CD1c-positive myeloid dendritic cell (primary cell): ENCODE measurements around the gene DNHD1.

Source experiments
- DNase-seq: peaks from one replicate; pipeline ENCODE4 v3.0.0-alpha.2; 2016; ENCODE audit errors: extremely low spot score

DNHD1 gene

DNA sequence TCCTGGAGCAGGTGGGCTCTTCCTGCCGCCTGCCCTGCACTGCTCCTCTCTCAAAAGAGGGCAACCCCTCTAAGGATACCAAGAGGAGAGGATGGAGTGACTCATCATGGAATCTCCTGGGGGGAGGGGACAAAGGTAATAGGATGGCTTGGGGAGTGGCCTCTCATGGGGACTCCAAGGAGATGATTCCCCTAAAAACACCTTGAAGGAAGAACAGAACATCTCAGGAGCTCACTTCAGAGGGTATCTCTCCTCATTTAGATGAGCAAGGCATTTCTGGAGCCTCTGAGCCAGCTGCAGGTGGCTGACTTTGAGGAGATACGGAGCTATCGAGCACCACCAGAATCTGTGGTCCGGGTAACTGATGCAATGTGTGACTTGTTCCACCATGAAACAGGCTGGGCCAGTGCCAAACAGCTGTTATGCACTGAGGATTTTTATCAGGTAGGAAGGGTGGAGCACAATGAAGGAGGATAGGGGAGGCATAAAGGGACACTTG lies 66.1 kb downstream of the DNHD1 start:
- no peak for DNase-seq

DNA sequence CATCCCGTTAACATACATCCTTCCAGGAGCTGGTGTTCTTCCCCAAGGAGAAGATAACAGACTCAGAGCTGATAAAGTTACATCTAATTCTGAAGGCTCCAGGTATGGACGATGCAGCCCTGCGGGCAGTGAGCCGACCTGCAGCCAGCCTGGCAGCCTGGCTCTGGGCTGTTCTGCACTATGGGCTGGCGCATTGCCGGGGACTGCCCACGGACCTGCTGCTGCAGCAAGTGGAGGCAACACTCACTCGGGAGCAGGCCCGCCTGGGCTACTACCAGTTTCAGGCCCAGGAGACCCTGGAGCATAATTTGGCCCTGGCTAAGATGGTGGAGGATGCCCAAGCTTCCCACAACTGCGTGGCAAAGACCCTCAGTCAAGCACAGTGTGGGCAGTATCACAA lies 66.6 kb downstream of the DNHD1 start:
- no peak for DNase-seq

DNA sequence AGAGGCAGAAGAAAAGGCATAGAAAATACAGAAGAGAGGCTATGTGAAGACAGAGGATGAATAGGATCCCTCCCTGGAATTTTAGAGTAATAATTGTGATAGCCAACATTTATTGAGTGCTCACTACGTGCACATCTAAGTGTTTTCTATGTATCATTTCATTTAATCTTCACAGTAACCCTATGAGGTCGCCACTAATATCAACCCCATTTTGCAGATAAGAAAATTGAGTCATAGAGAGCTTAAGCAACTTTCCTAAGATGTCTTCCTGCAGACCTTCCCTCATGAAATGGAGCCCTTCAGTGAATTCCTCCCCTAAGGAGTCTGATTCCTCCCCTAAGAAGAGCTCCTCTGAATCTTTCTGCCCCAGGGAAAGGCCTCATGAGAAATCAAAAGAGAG lies 68.2 kb downstream of the DNHD1 start:
- DNase-seq = no peak

DNA sequence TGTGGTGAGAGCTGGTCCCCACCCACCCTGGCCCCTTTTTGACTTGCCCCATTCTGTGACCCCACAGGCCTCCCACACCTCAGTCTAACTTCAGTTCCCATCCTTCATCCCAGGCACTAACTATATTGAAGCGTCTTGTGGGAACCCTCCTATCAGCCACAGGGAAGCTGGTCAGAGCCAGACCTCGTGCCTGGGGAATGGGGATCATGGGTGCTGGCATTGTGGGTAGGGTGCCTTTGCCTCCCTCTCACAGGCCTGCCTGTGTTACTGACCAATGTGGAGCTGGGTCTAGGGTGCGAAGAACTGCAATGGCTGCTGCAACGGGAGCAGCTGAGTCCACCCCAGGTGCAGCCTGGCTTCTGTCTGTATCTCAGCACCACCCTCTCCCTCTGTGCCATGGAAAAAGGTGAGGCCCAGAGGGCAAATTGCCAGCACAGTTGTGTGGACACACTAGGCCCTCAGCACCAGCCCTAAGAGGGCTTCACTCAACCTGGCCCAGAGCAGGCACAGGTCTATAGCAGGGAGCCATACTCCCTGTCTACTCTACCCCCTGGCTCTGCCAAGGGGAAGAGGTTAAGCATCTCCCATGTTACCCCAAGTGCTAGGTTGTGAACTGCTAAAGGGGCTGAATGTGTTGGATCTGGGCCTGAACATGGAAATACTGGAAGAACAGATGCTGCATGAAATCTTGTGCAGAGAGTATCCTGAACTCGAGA lies 69.1 kb downstream of the DNHD1 start:
- DNase-seq = no peak

DNA sequence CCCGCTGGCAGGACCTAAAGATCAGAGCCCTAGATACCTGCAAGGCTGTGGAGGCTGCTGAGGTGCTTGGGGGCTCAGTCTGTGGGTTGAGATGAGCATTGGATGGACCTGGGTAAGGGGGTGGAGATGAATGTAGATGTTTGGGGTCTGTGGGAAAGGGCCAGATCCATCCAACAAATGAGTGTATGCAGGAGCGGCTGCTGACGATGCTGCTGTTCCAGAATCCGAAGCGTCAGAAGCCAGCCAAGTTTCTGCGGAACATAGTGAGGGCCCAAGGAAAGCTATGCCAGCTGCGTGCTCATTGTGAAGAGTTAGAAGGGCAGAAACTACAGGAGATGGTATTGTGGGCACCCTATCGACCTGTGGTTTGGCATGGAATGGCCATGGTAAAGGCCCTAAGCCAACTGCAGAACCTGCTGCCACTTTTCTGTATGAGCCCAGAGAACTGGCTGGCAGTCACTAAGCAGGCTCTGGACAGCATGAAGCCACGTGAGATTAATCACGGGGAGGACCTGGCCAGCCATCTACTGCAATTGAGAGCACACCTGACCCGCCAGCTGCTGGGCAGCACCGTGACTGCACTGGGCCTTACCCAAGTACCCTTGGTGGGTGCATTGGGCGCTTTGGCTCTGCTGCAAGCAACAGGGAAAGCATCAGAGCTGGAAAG lies 69.8 kb downstream of the DNHD1 start:
- DNase-seq = no peak

DNA sequence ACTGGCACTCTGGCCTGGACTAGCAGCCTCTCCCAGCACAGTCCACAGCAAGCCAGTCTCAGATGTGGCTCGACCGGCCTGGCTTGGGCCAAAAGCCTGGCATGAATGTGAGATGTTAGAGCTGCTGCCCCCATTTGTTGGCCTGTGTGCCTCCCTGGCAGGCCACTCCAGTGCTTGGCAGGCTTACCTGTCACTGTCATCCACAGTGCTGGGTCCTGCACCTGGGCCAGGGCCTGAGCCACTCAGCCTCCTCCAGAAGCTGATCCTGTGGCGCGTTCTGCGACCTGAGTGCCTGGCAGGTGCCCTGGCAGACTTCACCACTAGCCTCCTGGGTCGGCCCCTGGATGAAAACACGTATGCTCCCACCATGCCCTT lies 70.3 kb downstream of the DNHD1 start:
- no peak for DNase-seq

DNA sequence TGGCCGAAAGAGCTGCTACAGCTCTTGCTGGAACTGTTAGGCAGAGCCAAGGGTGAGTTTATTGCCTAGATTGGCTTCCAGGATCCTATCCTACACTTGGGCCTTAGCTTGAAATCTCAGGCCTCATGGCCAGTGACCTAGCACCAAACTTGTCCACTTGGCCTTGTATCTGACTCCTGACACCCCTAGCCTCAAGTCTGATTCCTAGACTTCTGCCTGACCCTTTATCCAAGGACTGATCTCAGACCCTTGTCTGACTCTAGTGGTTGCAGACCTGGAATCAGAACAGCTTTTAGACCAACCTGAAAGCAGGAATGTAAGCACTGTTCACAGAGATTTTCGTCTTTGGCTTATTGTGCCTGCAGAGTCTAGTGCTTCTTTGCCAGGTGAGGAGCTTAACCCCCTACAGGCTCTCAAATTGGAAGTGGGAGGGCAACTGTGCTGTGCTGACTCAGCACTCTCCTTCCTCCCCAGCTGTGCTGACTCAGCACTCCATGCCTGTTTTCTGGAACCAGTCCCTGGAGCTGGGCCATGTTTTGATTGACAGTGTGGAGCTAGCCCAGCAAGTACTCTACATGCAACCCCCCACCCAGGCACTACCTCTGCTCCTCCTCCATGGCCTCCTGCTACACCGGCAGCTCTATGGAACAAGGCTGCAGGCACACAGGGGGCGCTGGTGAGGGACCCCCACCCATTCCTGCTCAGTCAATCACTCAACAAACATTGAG lies 71.3 kb downstream of the DNHD1 start:
- no peak for DNase-seq

DNA sequence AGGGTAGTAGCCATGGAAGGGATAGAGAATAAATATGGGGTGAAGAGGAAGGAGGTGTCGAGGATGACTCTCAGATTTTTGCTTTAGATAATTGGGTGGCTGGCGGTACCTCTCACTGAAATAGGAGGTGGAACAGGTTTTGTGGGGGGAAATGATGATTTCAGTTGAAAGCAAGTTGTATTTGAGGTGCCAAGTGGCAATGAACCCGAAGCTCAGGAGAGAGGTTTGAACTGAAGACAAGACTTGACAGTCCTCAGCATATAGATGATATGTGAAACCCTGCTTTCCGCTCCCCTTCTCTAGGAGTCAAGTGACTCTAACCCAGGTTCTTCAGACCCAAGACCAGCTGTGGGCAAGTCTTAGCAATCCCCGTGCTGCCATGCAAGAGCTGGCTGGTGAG lies 72.6 kb downstream of the DNHD1 start:
- no peak for DNase-seq

DNA sequence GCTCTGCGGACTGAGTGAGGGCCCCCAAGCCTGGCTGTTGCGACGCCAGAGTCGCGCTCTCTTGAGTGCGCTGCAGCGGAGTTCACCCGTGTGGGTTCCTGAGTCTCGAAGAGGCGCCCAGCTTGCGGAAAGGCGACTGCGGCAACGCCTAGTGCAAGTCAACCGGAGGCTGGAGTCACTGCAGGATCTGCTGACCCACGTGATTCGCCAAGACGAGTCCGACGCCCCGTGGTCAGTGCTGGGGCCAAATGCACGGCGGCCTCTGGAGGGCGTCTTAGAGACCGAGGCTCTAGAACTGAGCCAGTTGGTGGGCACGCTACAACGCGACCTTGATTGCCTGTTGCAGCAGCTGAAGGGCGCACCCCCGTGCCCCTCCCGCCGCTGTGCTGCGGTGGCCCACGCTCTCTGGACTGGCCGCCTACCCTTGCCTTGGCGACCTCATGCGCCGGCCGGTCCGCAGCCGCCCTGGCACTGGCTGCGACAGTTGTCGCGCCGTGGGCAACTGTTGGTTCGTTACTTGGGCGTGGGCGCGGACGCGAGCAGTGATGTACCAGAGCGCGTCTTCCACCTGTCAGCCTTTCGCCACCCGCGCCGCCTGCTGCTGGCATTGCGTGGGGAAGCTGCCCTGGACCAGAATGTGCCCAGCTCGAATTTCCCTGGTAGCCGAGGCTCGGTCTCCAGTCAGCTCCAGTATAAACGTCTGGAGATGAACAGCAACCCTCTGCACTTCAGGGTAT lies 73.8 kb downstream of the DNHD1 start:
- no peak for DNase-seq

DNA sequence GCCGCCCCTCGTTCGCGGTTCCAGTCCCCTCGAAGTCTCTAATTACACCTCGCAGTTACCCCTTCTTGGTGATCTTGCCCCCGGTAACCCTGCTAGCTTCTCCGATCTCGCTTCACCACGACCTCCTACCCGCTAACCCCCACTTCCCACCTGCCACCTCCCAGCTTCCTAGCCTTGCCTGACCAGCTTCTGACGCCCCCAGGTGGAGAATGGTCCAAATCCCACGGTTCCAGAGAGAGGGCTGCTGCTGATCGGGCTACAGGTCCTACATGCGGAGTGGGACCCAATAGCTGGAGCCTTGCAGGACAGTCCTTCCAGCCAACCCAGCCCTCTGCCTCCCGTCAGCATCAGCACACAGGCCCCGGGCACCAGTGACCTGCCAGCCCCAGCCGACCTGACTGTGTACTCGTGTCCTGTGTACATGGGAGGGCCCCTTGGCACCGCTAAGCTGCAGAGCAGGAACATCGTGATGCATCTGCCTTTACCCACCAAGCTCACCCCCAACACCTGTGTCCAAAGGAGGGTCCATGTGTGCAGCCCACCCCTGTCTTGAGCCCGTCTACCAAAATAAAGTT lies 74.4 kb downstream of the DNHD1 start:
- no peak for DNase-seq

DNA sequence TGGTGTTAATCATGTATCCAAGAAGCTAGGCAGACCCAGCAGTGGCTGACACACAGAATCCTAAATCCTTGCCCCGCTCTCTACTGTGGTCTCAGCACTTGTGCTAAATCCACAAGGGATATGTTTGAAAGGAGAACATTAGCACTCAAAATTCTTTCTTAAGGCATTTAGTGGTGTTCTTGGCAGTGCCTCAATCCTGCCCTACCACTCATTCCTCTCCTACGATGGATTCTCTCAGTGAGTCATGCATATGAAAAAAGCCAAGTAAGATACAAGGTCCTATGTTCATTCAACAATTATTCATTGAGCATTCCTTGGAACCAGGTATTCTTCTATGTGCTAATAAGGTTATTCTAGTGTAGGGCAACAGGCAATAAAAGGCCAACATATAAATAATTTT lies 75.1 kb downstream of the DNHD1 start:
- no peak for DNase-seq

DNA sequence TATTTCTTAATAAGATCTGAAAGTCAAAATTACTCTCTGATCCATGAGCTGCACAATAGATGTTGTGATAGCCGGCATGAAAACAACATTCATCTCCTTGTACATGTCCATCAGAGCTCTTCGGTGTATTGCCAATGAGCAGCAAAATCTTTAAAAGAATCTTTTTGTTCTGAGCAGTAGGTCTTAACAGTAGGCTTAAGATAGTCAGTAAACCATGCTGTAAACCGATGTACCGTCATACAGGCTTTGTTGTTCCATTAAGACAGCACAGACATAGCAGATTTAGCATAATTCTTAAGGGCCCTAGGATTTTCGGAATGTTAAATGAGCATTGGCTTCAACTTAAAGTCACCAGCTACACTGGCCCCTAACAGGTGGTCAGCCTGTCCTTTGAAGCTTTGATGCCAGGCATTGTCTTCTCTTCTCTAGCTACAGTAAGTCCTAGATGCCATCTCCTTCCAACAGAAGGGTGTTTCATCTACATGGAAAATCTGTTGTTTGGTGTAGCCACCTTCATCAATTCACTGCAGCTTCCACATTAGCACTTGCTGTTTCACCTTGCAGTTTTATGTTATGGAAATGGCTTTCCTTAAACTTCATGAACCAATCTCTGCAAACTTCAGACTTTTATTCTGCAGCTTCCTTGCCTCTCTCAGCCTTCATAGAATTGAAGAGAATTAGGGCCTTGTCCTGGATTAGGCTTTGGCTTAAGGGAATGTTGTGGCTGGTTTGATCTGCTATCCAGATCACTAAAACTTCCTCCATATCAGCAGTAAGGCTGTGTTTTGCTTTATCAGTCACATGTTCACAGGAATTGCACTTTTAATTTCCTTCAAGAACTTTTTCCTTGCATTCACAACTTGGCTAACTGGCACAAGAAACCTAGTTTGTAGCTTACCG lies 78.0 kb downstream of the DNHD1 start:
- no peak for DNase-seq

DNA sequence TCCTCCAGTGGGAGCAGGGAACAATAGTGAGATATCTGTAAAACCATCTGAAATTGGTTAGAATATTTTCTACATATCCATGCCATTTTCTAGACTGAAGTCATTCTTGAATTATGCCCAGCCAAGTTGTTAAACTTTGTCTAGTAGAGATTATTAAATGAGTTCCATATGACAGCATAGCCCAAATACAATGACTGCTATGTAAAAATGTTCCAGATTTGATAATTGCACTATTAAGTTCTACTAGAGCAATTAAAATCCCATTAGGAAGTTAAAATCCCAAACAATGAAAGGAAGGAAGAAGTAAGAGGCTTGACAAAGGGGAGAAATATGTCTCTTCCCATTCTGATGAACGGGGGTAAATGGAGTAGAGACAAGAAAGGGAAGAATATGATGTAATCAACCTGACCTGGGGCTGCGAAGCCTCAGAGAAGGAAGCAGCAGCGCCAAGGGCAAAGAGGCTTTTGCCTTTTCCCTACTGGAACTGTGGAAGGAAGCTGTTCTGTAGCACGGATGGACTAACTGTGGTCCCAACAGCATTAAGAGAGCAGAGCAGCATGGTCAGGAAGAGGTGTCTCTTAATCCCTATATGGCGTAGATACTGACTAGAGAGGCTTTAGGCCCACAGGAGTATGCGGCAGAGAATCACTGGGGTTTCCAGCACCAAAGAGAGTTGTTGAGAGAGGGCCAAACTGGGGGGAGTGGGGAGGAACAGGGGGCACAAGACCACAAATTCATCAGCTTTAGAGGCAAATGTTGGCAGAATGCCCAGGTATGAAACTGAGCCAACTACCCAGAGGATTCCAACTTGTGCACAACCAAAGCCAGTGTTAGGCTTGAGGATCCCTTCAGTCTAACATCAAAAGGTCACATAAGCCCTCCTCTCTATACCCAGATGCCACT lies 79.6 kb downstream of the DNHD1 start:
- no peak for DNase-seq

DNA sequence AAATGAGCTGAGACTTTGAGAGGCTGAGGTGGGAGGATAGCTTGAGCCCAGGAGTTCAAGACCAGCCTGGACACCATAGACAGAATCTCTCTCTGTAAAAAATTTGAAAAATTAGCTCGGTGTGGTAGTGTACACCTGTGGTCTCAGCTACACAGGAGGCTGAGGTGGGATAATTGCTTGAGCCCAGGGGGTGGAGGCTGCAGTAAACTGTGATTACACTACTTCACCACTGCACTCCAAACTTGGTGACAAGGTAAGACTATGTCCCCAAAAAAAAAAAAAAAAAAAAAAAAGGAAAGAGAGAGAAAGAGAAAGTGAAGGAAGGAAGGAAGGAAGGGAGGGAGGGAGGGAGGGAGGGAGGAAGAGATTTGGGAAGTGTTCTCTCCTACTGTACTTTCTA lies 81.1 kb downstream of the DNHD1 start:
- DNase-seq = no peak

DNA sequence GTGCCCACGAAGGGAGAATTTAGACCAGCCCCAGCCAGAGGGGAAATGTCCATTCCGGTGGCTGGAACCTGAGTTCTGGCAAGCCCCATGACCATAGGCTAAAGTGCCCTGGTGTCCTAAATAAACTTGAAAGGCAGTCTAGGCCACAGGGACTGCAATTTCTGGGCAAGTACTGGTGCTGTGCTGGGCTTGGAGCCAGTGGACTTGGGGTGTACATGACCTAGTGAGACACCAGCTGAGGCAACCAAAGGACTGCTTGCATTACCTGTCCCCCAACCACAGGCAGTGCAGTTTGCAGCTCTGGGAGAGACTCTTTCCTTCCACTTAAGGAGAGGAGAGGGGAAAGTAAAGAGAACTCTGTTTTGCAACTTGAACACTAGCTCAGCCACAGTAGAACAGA lies 82.6 kb downstream of the DNHD1 start:
- no peak for DNase-seq

DNA sequence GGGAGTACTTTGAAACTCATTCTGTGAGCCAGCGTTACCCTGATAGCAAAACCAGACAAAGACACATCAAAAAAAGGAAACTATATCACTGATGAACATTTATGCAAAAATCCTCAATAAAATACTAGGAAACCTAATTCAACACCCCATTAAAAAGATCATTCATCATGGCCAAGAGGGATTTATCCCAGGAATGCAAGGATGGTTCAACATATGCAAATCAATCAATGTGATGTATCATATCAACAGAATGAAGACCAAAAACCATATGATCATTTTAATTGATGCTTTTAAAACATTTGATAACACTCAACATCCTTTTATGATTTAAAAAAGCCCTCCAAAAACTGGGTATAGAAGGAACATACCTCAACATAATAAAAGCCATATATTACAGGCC lies 86.5 kb downstream of the DNHD1 start:
- no peak for DNase-seq

DNA sequence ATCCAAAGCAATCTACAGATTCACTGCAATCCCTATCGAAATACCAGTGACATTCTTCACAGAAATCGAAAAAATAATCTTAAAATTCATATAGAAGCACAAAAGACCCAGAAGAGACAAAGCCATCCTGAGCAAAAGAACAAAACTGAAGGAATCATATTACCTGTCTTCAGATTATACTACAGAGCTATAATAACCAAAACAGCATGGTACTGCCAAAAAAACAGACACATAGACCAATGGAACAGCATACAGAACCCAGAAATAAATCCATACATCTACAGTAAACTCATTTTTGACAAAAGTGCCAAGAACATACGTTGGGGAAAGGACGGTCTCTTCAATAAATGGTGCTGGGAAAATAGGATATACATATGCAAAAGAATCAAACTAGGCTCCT lies 87.4 kb downstream of the DNHD1 start:
- no peak for DNase-seq

DNA sequence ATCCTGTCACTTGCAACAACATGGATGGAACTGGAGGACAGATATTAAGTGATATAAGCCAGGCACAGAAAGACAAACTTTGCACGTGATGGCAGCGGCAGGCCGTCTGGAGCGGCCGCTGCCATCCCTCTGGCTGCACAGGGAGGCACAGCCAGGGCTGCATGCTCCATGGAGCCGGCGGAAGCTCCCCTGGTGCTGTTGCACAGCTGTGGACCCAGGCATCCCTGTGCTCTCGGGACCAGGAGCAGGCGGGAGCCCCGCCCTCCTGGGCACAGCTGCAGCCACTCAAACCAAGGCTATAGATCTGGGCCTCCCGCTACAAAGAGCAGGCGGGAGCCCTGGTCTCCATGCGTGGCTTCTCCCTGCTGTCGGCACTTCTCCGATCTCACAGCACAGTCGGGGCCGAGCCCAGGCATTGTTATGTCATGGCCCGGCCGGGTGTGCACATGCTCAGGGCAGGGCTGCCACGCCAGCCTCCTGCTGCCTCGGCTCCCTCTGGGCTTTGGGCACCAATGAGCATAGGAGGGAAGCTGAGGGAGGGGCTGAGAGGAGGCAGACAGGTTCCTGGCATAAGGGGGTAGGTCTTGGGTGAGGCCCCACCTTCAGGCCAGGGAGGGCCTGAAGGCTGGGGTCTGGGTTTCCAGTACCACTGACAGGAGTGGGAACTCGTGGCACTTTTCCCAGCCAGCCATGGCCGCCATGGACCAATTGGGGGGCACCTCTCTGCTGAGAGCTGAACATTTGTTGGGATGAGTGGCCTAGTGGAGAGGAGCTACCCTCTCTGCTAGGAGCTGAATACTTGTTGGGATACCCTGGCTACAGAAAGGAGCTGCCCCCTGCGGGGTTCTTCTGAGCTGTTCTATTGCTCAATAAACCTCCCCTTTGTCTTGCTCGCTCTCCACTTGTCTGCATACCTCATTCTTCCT lies 89.6 kb downstream of the DNHD1 start:
- DNase-seq = no peak
